Measurements from ENCODE around the gene MPDU1.

DNA sequence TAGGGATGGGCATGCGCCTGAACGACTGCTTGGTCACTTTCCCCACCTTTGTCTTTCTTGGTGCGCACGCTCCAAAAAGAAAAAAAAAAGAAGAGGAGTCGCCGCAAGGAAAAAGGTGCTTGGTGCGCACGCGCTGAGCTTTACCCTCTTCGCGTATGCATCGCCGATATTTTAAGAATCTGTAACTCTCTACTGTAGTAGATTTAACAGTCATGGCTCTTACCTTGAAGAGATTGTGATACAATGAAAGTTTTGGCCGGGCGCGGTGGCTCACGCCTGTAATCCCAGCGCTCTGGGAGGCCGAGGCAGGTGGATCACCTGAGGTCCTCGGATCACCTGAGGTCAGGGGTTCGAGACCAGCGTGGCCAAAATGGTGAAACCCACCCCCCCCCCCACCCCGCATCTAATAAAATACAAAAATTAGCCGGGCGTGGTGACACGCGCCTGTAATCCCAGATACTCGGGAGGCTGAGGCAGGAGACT is 31.7 kb downstream of the MPDU1 start:
- TF ChIP-seq, protein P1, sequence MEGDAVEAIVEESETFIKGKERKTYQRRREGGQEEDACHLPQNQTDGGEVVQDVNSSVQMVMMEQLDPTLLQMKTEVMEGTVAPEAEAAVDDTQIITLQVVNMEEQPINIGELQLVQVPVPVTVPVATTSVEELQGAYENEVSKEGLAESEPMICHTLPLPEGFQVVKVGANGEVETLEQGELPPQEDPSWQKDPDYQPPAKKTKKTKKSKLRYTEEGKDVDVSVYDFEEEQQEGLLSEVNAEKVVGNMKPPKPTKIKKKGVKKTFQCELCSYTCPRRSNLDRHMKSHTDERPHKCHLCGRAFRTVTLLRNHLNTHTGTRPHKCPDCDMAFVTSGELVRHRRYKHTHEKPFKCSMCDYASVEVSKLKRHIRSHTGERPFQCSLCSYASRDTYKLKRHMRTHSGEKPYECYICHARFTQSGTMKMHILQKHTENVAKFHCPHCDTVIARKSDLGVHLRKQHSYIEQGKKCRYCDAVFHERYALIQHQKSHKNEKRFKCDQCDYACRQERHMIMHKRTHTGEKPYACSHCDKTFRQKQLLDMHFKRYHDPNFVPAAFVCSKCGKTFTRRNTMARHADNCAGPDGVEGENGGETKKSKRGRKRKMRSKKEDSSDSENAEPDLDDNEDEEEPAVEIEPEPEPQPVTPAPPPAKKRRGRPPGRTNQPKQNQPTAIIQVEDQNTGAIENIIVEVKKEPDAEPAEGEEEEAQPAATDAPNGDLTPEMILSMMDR (IDR thresholded peaks at IDR 0.05; ENCODE audit: insufficient read depth, low read length, poor library complexity, severe bottlenecking): no peak
- no peak for TF ChIP-seq EZH2phosphoT487 (conservative IDR thresholded peaks at IDR 0.05; ENCODE audit: low read length)

Data from SU-DHL-6 (cell line).